T-cell (primary cell): ENCODE results near the gene ADAMTS15. TPM values are rescaled to one million over a fixed set of nuclear protein-coding genes. Genes with fewer than 3 reads are reported as not detected.

Experiments used
- ATAC-seq, 4 experiments: fragments of 200-7000 bp in 3 of 4; fragments of 150-1000 bp in 1 of 4; cut with Tn5 transposase; replicated peaks in 1 of 4; 1 replicate in 3 of 4; 2 replicates in 1 of 4; pipeline ENCODE4 v1.10.0; 2021; ENCODE audit warnings: moderate library complexity in 3 of 4, mild to moderate bottlenecking in 2 of 4, moderate number of reproducible peaks in 1 of 4
- CTCF ChIA-PET, 2 donors: fragments of 300-600 bp; sonication (Branson Sonifier 250); formaldehyde crosslinking; loops; one replicate each; lab custom pipeline; 2022; ENCODE audit warnings: antibody characterized with exemption in 2 of 2; lab: Charles Lee
- POLR2A ChIA-PET, 2 donors: fragments of 300-600 bp; sonication (Branson Sonifier 250); formaldehyde crosslinking; loops; one replicate each; lab custom pipeline; 2022; ENCODE audit warnings: antibody characterized with exemption in 2 of 2; lab: Charles Lee
- DNase-seq, 35 experiments: peaks; one replicate each; pipeline versions ENCODE4 v3.0.0 to v3.0.0-alpha.2; 2013 to 2023
- H3K27ac ChIP-seq: one replicate; pipeline ENCODE4 v1.5.1; 2013; ENCODE audit warnings: low read length
- H3K27me3 ChIP-seq, 2 experiments: replicated peaks in 1 of 2; 1 replicate in 1 of 2; 2 replicates in 1 of 2; pipeline versions ENCODE4 v1.6.1 to v1.7.0; 2013; ENCODE audit warnings: low read length in 1 of 2, mixed read lengths in 1 of 2; ENCODE audit not compliant: control insufficient read depth in 2 of 2, insufficient read depth in 2 of 2; ENCODE audit errors: extremely low read depth in 1 of 2
- H3K36me3 ChIP-seq, 2 donors: 1 replicate in 1 of 2; 2 replicates in 1 of 2; pipeline versions ENCODE4 v1.6.1 to v1.7.0; 2013; ENCODE audit warnings: low read length in 1 of 2; ENCODE audit not compliant: control insufficient read depth in 2 of 2, insufficient read depth in 1 of 2; ENCODE audit errors: extremely low read depth in 1 of 2
- H3K4me1 ChIP-seq, 2 experiments: 1 replicate in 1 of 2; 2 replicates in 1 of 2; pipeline versions ENCODE4 v1.6.1 to v1.7.0; 2013; ENCODE audit warnings: low read length in 2 of 2, mixed read lengths in 1 of 2; ENCODE audit not compliant: insufficient read depth in 2 of 2, control insufficient read depth in 1 of 2; ENCODE audit errors: extremely low read depth in 1 of 2
- H3K4me3 ChIP-seq, 2 donors: 1 replicate in 1 of 2; 2 replicates in 1 of 2; pipeline versions ENCODE4 v1.5.1 to v1.7.0; 2013; ENCODE audit warnings: mild to moderate bottlenecking in 2 of 2, low read length in 1 of 2, moderate library complexity in 1 of 2; ENCODE audit not compliant: control insufficient read depth in 1 of 2; ENCODE audit errors: extremely low read depth in 1 of 2
- H3K9me3 ChIP-seq: 2 replicates; pipeline ENCODE4 v1.7.0; 2013
- H3K27ac Mint-ChIP-seq, 2 donors: one replicate each; pipeline ENCODE4 v1.8.0; 2020 to 2021; ENCODE audit warnings: mild to moderate bottlenecking in 2 of 2, mixed read lengths in 2 of 2
- H3K27me3 Mint-ChIP-seq, 2 donors: one replicate each; pipeline ENCODE4 v1.8.0; 2021 to 2022; ENCODE audit warnings: mixed read lengths in 2 of 2
- H3K36me3 Mint-ChIP-seq: one replicate; pipeline ENCODE4 v1.8.0; 2021; ENCODE audit warnings: mixed read lengths
- H3K4me1 Mint-ChIP-seq, 3 donors: one replicate each; pipeline ENCODE4 v1.8.0; 2020 to 2022; ENCODE audit warnings: mixed read lengths in 3 of 3, mild to moderate bottlenecking in 1 of 3
- H3K4me3 Mint-ChIP-seq, 3 donors: one replicate each; pipeline ENCODE4 v1.8.0; 2020 to 2022; ENCODE audit warnings: mild to moderate bottlenecking in 3 of 3, mixed read lengths in 3 of 3, moderate library complexity in 3 of 3
- H3K9me3 Mint-ChIP-seq, 3 donors: one replicate each; pipeline ENCODE4 v1.8.0; 2020 to 2022; ENCODE audit warnings: mixed read lengths in 3 of 3
- WGBS: methylation state at CpG from one replicate; pipeline ENCODE4 v1.1.5; 2013; ENCODE audit warnings: missing lambda C conversion rate; ENCODE audit not compliant: insufficient coverage; 5-methylcytosine and 5-hydroxymethylcytosine counted together
- total RNA-seq, 35 experiments: library from RNA in 6 of 35; stranded (reverse) in 6 of 35; fragments of 120-200 nt in 1 of 35; gene quantifications; one replicate each; pipeline versions ENCODE4 v1.2.1 to v1.2.4 and lab custom pipeline; 2013 to 2026

ADAMTS15 gene
- total RNA-seq, 5 donors from 2014 or later (not counting 1 experiment from before 2014, with no cell fraction given), result 0.03 to 0.07 (median 0.06) TPM; not detected in 2

DNA sequence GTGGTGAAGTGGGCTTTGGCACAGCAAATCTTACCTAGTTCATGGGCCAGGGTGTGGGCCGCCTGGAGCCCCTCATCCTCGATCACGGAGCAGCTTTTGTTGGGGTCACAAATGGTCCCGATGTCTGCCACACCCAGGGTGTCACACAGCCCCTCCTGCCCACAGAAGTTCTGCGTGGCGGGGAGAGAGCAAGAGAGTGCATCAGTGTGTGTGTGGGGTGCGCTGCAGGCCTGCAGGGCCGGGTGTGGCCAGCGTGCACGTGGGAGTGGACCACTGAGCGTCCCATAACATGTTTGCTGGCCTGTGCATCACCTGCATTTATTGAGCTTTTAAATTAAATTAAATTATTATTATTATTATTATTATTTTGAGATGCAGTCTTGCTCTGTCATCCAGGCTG is 31.5 kb upstream of the ADAMTS15 start:
- POLR2A ChIA-PET, result no interaction called here
- peaks cover 13 to 33% of the 10 kb centered on the region in 2 donors for H3K27me3 Mint-ChIP-seq
- WGBS, result 84% methylated on average over 9 of the region's 11 CpGs
- H3K36me3 Mint-ChIP-seq, result no peaks in the 10 kb centered on the region
- CTCF ChIA-PET, result interaction anchor here in 1 of 2 donors (0.5 kb wide), 1 partner anchor 443 kb away, joined by 5 read pairs; no protein-coding TSS in a partner anchor
- H3K9me3 ChIP-seq, result no peaks in the 10 kb centered on the region
- H3K27ac ChIP-seq, result no peak overlapping the region
- H3K27me3 ChIP-seq, result peaks cover 0 to 45% of the 10 kb centered on the region in 2 experiments
- no peaks in the 10 kb centered on the region for H3K4me1 ChIP-seq
- DNase-seq (no peak), ATAC-seq (no peak)
- H3K4me3 ChIP-seq, result no peak overlapping the region
- no peak overlapping the region for H3K27ac Mint-ChIP-seq
- no peak overlapping the region for H3K4me3 Mint-ChIP-seq
- no peaks in the 10 kb centered on the region for H3K9me3 Mint-ChIP-seq
- no peaks in the 10 kb centered on the region for H3K36me3 ChIP-seq
- no peaks in the 10 kb centered on the region for H3K4me1 Mint-ChIP-seq

DNA sequence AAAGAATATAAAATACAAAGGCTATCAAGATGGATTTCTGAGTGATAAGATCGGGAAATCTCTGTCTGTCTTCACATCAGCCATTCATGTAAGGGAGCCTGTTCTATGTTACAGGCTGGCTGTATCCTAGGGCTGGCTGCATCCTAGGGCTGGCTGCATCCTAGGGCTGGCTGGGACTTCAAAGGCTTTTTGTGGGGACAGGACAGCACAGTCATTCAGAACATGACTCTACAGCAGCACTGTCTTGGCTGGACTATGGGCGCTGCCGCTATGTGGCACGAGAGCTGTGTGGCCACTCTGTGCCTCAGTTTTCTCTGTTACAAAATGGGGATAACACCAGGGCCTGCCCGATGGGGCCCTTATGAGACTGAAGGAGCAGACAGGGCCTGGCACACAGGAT is 30.2 kb upstream of the ADAMTS15 start:
- Mint-ChIP-seq H3K27me3 (peaks cover 13 to 43% of the 10 kb centered on the region in 2 donors), H3K36me3 (no peaks in the 10 kb centered on the region), H3K9me3 (no peaks in the 10 kb centered on the region), H3K27ac (no peak overlapping the region), H3K4me3 (no peak overlapping the region), H3K4me1 (no peaks in the 10 kb centered on the region)
- no peaks in the 10 kb centered on the region for H3K36me3 ChIP-seq
- ATAC-seq (no peak), DNase-seq (no peak)
- 93% methylated on average over 4 of the region's 5 CpGs for WGBS
- H3K9me3 ChIP-seq, result no peaks in the 10 kb centered on the region
- H3K4me1 ChIP-seq, result no peaks in the 10 kb centered on the region
- no peak overlapping the region for H3K4me3 ChIP-seq
- POLR2A ChIA-PET, result no interaction called here
- peaks cover 0 to 49% of the 10 kb centered on the region in 2 experiments for H3K27me3 ChIP-seq
- no peak overlapping the region for H3K27ac ChIP-seq
- CTCF ChIA-PET, result interaction anchor here in 1 of 2 donors (0.6 kb wide), 1 partner anchor 24 kb away, joined by 3 read pairs; no protein-coding TSS in a partner anchor

DNA sequence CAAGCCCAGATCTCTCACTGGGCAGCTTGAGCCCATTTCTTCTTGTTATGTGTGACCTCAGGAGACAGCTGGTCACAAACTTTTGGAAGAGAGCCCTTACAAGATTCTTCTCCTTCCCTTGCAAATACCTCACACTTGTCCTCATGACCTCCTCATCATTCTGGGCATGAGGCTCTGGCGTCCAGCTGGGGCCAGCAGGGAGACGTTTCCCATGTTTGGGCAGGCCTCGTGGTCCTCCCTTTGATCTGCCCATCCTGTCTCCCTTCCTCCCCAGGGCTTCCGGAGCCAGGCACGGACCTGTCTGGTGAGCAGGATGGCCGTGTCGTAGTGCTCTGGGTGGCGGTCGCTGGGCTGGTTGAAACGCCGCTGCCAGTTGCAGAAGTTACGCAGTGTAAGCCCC is 29.7 kb upstream of the ADAMTS15 start:
- ChIA-PET CTCF (interaction anchor here in 1 of 2 donors (0.6 kb wide), 1 partner anchor 23 kb away, joined by 3 read pairs; no protein-coding TSS in a partner anchor), POLR2A (no interaction called here)
- Histone ChIP-seq H3K36me3 (no peaks in the 10 kb centered on the region), H3K4me1 (no peaks in the 10 kb centered on the region), H3K27ac (no peak overlapping the region), H3K27me3 (peaks cover 0 to 54% of the 10 kb centered on the region in 2 experiments), H3K4me3 (no peak overlapping the region), H3K9me3 (no peaks in the 10 kb centered on the region)
- 44% methylated on average over 5 of the region's 12 CpGs for WGBS
- Mint-ChIP-seq H3K27ac (no peak overlapping the region), H3K4me1 (no peaks in the 10 kb centered on the region), H3K9me3 (no peaks in the 10 kb centered on the region), H3K4me3 (no peak overlapping the region), H3K27me3 (peaks cover 13 to 44% of the 10 kb centered on the region in 2 donors), H3K36me3 (no peaks in the 10 kb centered on the region)
- no peak for DNase-seq
- no peak for ATAC-seq

DNA sequence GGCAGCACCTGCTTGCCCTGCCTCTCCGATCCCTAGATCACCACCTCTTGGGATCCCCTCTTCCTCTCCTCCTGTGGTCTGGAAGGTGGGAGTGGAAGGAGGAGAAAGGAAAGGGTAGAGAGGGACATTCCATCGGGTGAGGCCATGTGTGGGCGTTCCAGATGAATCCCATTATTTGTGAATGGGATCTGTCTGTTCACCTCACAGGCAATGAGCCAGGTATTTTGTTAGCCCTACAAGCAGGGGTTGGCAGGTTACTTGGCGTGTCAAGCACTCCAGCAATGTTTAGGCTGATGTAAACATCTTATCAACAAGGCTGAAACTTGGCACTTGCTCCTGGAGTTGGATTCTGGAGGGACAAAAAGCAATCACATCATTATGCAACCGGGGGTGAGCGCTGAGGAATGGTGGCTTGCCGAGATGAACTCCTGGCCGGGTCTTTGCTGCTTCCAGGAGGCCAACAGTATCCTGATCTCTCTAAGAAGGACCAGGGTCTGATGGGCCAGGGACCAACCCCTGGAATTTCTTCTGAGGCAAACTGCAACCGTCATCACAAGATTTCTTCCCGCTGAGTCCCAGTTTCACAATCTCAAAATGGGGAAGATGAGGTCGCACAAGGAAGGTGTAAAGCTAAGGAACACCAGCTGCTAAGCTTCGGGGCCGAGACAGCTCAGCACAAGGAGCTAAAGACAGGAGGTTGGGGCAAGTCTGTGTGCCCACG is 27.8 kb upstream of the ADAMTS15 start:
- no peaks in the 10 kb centered on the region for H3K9me3 Mint-ChIP-seq
- no peak overlapping the region for H3K27ac Mint-ChIP-seq
- no peak overlapping the region for H3K4me3 Mint-ChIP-seq
- no peaks in the 10 kb centered on the region for H3K36me3 Mint-ChIP-seq
- no peaks in the 10 kb centered on the region for H3K4me1 Mint-ChIP-seq
- ChIA-PET CTCF (interaction anchor here in 1 of 2 donors (0.5 kb wide), 1 partner anchor 373 kb away, joined by 5 read pairs; no protein-coding TSS in a partner anchor), POLR2A (no interaction called here)
- no peaks in the 10 kb centered on the region for H3K4me1 ChIP-seq
- H3K36me3 ChIP-seq, result no peaks in the 10 kb centered on the region
- no peak overlapping the region for H3K4me3 ChIP-seq
- DNase-seq (no peak), ATAC-seq (no peak)
- H3K27me3 Mint-ChIP-seq, result peaks cover 28 to 51% of the 10 kb centered on the region in 2 donors
- no peak overlapping the region for H3K27ac ChIP-seq
- H3K27me3 ChIP-seq, result peaks cover 0 to 61% of the 10 kb centered on the region in 2 experiments
- 75% methylated on average over 10 of the region's 14 CpGs for WGBS
- no peaks in the 10 kb centered on the region for H3K9me3 ChIP-seq

DNA sequence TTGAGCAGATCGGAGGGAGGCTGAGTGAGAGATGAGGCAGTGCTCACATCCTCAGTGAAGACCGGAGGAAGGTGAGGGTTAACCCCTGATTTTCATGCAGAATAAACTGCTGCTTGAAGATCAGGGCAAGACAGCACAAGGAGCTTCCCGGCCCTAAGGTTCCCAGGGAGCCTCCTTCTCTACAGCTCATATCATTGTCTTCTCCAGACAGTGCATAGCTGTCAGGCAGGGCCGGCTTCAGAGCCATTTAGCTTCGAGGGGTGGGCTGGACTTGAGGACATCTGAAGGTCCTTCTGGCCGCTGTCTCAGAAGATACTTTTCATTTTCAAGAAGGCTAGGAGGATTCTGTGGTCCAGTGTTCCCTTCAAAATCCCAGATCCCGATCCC is 27.3 kb upstream of the ADAMTS15 start:
- H3K36me3 Mint-ChIP-seq, result no peaks in the 10 kb centered on the region
- no peaks in the 10 kb centered on the region for H3K36me3 ChIP-seq
- CTCF ChIA-PET, result no interaction called here
- no peaks in the 10 kb centered on the region for H3K9me3 ChIP-seq
- H3K27me3 ChIP-seq, result peaks cover 0 to 61% of the 10 kb centered on the region in 2 experiments
- ATAC-seq (no peak), DNase-seq (no peak)
- peaks cover 28 to 54% of the 10 kb centered on the region in 2 donors for H3K27me3 Mint-ChIP-seq
- no peak overlapping the region for H3K4me3 Mint-ChIP-seq
- H3K4me1 ChIP-seq, result no peaks in the 10 kb centered on the region
- H3K27ac Mint-ChIP-seq, result no peak overlapping the region
- WGBS, result 79% methylated on average over 5 of the region's 7 CpGs
- no peak overlapping the region for H3K4me3 ChIP-seq
- no peaks in the 10 kb centered on the region for H3K9me3 Mint-ChIP-seq
- H3K27ac ChIP-seq, result no peak overlapping the region
- no peaks in the 10 kb centered on the region for H3K4me1 Mint-ChIP-seq
- POLR2A ChIA-PET, result no interaction called here

DNA sequence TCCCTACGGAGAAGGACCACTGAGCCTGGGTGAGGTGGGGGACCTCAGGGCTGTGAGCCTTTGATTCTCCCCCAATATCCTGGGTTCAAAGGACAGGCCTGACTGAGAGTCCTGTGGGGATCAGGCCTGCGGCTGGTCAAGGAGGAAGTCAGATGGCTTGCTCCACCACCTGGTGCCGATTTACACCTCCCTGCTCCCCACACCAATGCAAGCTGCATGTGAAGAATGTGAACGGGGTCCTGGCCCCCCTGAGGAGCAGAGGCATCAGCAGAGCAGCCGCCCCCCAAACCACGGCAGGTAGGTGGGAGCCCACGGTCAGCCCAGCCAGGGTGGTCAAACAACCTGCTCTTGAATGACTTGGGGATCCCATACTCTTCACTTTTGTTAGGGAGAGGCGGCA is 26.7 kb upstream of the ADAMTS15 start:
- Histone ChIP-seq H3K4me3 (no peak overlapping the region), H3K9me3 (no peaks in the 10 kb centered on the region), H3K27ac (no peak overlapping the region), H3K4me1 (no peaks in the 10 kb centered on the region), H3K27me3 (peaks cover 0 to 61% of the 10 kb centered on the region in 2 experiments), H3K36me3 (no peaks in the 10 kb centered on the region)
- no peak overlapping the region for H3K27ac Mint-ChIP-seq
- 73% methylated on average over 7 of the region's 8 CpGs for WGBS
- no peak overlapping the region for H3K4me3 Mint-ChIP-seq
- peaks cover 30 to 55% of the 10 kb centered on the region in 2 donors for H3K27me3 Mint-ChIP-seq
- ChIA-PET POLR2A (no interaction called here), CTCF (no interaction called here)
- H3K9me3 Mint-ChIP-seq, result no peaks in the 10 kb centered on the region
- no peaks in the 10 kb centered on the region for H3K4me1 Mint-ChIP-seq
- no peaks in the 10 kb centered on the region for H3K36me3 Mint-ChIP-seq
- no peak for DNase-seq
- no peak for ATAC-seq
